SK-N-SH treated with all-trans-retinoic acid at 6 μM for 48 hours (cell line): ENCODE measurements around the gene LCE3B.

ENCODE experiments used
- ATAC-seq: fragments of 200-7000 bp; cut with Tn5 transposase; 3 replicates; pipeline ENCODE4 v1.9.1; 2020; ENCODE audit warnings: mild to moderate bottlenecking, moderate library complexity
- ARNTL ChIP-seq: fragments of 450-650 bp; formaldehyde crosslinking; IDR thresholded peaks from 2 replicates; pipeline ENCODE4 v1.5.0; 2020; ENCODE audit warnings: low read depth, mild to moderate bottlenecking, moderate library complexity, borderline replicate concordance
- BACH2 ChIP-seq: fragments of 250-450 bp; sonication (Bioruptor Pico); IDR thresholded peaks from 2 replicates; pipeline ENCODE4 v1.9.0; 2021; ENCODE audit warnings: mild to moderate bottlenecking, borderline replicate concordance
- CREB5 ChIP-seq: fragments of 250-450 bp; sonication (Bioruptor Pico); IDR thresholded peaks from 2 replicates; pipeline ENCODE4 v1.5.1; 2020; ENCODE audit warnings: low read depth, mild to moderate bottlenecking, moderate library complexity
- CSDC2 ChIP-seq: fragments of 250-450 bp; sonication (Bioruptor Pico); IDR thresholded peaks from 2 replicates; pipeline ENCODE4 v1.5.0; 2020; ENCODE audit warnings: mild to moderate bottlenecking, moderate library complexity
- ESRRG ChIP-seq: fragments of 250-450 bp; sonication (Bioruptor Pico); IDR thresholded peaks from 2 replicates; pipeline ENCODE4 v1.6.1; 2021; ENCODE audit warnings: mild to moderate bottlenecking
- GLIS3 ChIP-seq: fragments of 250-450 bp; sonication (Bioruptor Pico); IDR thresholded peaks from 2 replicates; pipeline ENCODE4 v1.5.0; 2020; ENCODE audit warnings: mild to moderate bottlenecking, moderate library complexity
- ISL1 ChIP-seq: fragments of 250-450 bp; sonication (Bioruptor Pico); IDR thresholded peaks from 2 replicates; pipeline ENCODE4 v2.1.2; 2022; ENCODE audit warnings: mild to moderate bottlenecking, moderate library complexity
- OSR1 ChIP-seq: fragments of 250-450 bp; sonication (Bioruptor Pico); IDR thresholded peaks from 2 replicates; pipeline ENCODE4 v1.8.0; 2022; ENCODE audit warnings: moderate library complexity, mild to moderate bottlenecking, inconsistent platforms
- PATZ1 ChIP-seq: fragments of 250-450 bp; sonication (Bioruptor Pico); IDR thresholded peaks from 2 replicates; pipeline ENCODE4 v1.8.0; 2020; ENCODE audit warnings: mild to moderate bottlenecking, moderate library complexity, borderline replicate concordance
- POU6F1 ChIP-seq: fragments of 250-450 bp; sonication (Bioruptor Pico); IDR thresholded peaks from 2 replicates; pipeline ENCODE4 v1.8.0; 2021; ENCODE audit warnings: low read depth, mild to moderate bottlenecking, moderate library complexity, borderline replicate concordance
- PPARA ChIP-seq: fragments of 250-450 bp; sonication (Bioruptor Pico); IDR thresholded peaks from 2 replicates; pipeline ENCODE4 v1.5.0; 2020; ENCODE audit warnings: mild to moderate bottlenecking, borderline replicate concordance
- RARB ChIP-seq: fragments of 250-450 bp; sonication (Bioruptor Pico); IDR thresholded peaks from 2 replicates; pipeline ENCODE4 v1.8.0; 2021; ENCODE audit warnings: mild to moderate bottlenecking, moderate library complexity
- SNAI2 ChIP-seq: fragments of 250-450 bp; sonication (Bioruptor Pico); IDR thresholded peaks from 2 replicates; pipeline ENCODE4 v1.5.0; 2020; ENCODE audit warnings: mild to moderate bottlenecking, moderate library complexity
- TOX ChIP-seq: fragments of 250-450 bp; sonication (Bioruptor Pico); IDR thresholded peaks from 2 replicates; pipeline ENCODE4 v1.8.0; 2021; ENCODE audit warnings: mild to moderate bottlenecking, moderate library complexity, borderline replicate concordance
- ZC3H10 ChIP-seq: fragments of 250-450 bp; sonication (Bioruptor Pico); IDR thresholded peaks from 2 replicates; pipeline ENCODE4 v1.5.1; 2021; ENCODE audit warnings: mild to moderate bottlenecking, moderate library complexity
- ZFP3 ChIP-seq: fragments of 250-450 bp; sonication (Bioruptor Pico); IDR thresholded peaks from 2 replicates; pipeline ENCODE4 v1.5.0; 2020; ENCODE audit warnings: mild to moderate bottlenecking, moderate library complexity
- ZFP30 ChIP-seq: fragments of 450-650 bp; formaldehyde crosslinking; IDR thresholded peaks from 2 replicates; pipeline ENCODE4 v1.5.0; 2022; ENCODE audit warnings: mild to moderate bottlenecking, moderate library complexity
- ZNF565 ChIP-seq: fragments of 450-650 bp; formaldehyde crosslinking; conservative IDR thresholded peaks from 2 replicates; pipeline ENCODE4 v1.5.0; 2020; ENCODE audit warnings: low read depth, mild to moderate bottlenecking, moderate library complexity
- ZNF70 ChIP-seq: fragments of 450-650 bp; formaldehyde crosslinking; IDR thresholded peaks from 2 replicates; pipeline ENCODE4 v1.5.0; 2020; ENCODE audit warnings: mild to moderate bottlenecking, moderate library complexity
- ZNF8 ChIP-seq: fragments of 450-650 bp; formaldehyde crosslinking; IDR thresholded peaks from 2 replicates; pipeline ENCODE4 v1.5.0; 2020; ENCODE audit warnings: mild to moderate bottlenecking, moderate library complexity
- TF ChIP-seq, protein P1 (sequence below): fragments of 250-450 bp; sonication (Bioruptor Pico); IDR thresholded peaks from 2 replicates; pipeline ENCODE4 v1.5.1; 2021; ENCODE audit warnings: mild to moderate bottlenecking, moderate library complexity

LCE3B gene

GRCh38 chr1:152643945-152644344, 30.3 kb downstream of the LCE3B start:
- ATAC-seq = no peak
- no peak for TF ChIP-seq CSDC2 (CRISPR knock-in tag)
- no peak for TF ChIP-seq POU6F1 (CRISPR knock-in tag)
- TF ChIP-seq PPARA (CRISPR knock-in tag) = no peak
- TF ChIP-seq CREB5 (CRISPR knock-in tag) = no peak
- TF ChIP-seq ZNF565 = no peak
- TF ChIP-seq SNAI2 = no peak
- no peak for TF ChIP-seq OSR1 (CRISPR knock-in tag)
- TF ChIP-seq ZNF70 (CRISPR knock-in tag) = no peak
- no peak for TF ChIP-seq ZFP30
- no peak for TF ChIP-seq ISL1 (CRISPR knock-in tag)
- no peak for TF ChIP-seq ARNTL (CRISPR knock-in tag)
- TF ChIP-seq ZC3H10 (CRISPR knock-in tag) = no peak
- TF ChIP-seq RARB (CRISPR knock-in tag) = no peak
- TF ChIP-seq, protein P1, sequence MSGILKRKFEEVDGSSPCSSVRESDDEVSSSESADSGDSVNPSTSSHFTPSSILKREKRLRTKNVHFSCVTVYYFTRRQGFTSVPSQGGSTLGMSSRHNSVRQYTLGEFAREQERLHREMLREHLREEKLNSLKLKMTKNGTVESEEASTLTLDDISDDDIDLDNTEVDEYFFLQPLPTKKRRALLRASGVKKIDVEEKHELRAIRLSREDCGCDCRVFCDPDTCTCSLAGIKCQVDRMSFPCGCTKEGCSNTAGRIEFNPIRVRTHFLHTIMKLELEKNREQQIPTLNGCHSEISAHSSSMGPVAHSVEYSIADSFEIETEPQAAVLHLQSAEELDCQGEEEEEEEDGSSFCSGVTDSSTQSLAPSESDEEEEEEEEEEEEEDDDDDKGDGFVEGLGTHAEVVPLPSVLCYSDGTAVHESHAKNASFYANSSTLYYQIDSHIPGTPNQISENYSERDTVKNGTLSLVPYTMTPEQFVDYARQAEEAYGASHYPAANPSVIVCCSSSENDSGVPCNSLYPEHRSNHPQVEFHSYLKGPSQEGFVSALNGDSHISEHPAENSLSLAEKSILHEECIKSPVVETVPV (CRISPR knock-in tag) = no peak
- no peak for TF ChIP-seq TOX
- TF ChIP-seq GLIS3 (CRISPR knock-in tag) = no peak
- no peak for TF ChIP-seq ZFP3 (CRISPR knock-in tag)
- no peak for TF ChIP-seq ESRRG
- no peak for TF ChIP-seq ZNF8
- no peak for TF ChIP-seq PATZ1 (CRISPR knock-in tag)
- TF ChIP-seq, all 23 proteins: peak for 0

DNA sequence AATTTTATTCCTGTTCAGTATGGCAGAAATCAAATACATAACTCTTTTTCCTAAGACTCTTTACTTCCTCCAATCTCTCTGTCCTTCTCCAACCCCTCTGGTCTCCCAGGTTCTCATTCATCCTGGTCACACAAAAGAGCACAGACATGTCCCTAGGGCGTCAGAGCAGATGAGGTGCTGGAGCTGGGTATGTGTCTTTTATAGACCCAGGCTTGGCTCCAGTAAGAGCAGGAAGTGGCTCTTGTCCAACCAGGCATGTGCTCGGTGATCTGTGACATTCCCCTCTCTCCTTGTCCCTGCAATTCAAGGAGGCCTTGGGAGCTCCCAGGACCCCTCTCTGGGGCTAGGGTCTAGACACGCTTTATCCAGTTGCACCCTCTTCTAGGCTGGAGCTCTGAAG, 31.5 kb downstream of the LCE3B start:
- no peak for ATAC-seq

More for the DNA sequence above, 31.5 kb downstream of the LCE3B start:
- no peak for TF ChIP-seq ZFP3 (CRISPR knock-in tag)
- no peak for TF ChIP-seq ZFP30
- no peak for TF ChIP-seq CREB5 (CRISPR knock-in tag)
- no peak for TF ChIP-seq PATZ1 (CRISPR knock-in tag)
- TF ChIP-seq BACH2 (CRISPR knock-in tag) = no peak
- TF ChIP-seq, protein P1 (CRISPR knock-in tag) = no peak
- TF ChIP-seq GLIS3 (CRISPR knock-in tag) = no peak
- no peak for TF ChIP-seq POU6F1 (CRISPR knock-in tag)
- TF ChIP-seq ZNF8 = no peak
- TF ChIP-seq, all 23 proteins: peak for 0
